PC-3 (cell line): ENCODE measurements around the gene DCP2. TPM values are rescaled to one million over a fixed set of nuclear protein-coding genes. Genes with fewer than 3 reads are reported as not detected.

Source experiments
- ATAC-seq: fragments of 200-7000 bp; cut with Tn5 transposase; 2 replicates; pipeline ENCODE4 v1.9.1; 2020; ENCODE audit warnings: mild to moderate bottlenecking, moderate library complexity
- BruUV-seq: library from RNA; stranded (reverse); fragments of 400-500 nt; replicated peaks from 2 replicates; lab custom pipeline; 2021; lab: Mats Ljungman, UMichigan
- CTCF ChIA-PET: fragments of 300-600 bp; sonication (Branson Sonifier 250); formaldehyde crosslinking; loops from one replicate; lab custom pipeline; 2022; ENCODE audit warnings: antibody characterized with exemption; lab: Charles Lee
- POLR2A ChIA-PET: fragments of 300-600 bp; sonication (Branson Sonifier 250); formaldehyde crosslinking; loops from one replicate; lab custom pipeline; 2022; ENCODE audit warnings: antibody characterized with exemption; ENCODE audit not compliant: unreplicated experiment; lab: Charles Lee
- DNase-seq: peaks from one replicate; pipeline ENCODE4 v3.0.0-alpha.2; 2015
- H2AFZ ChIP-seq: fragments of 300-600 bp; sonication (generic); 2 replicates; pipeline ENCODE4 v1.6.0; 2016; ENCODE audit warnings: antibody characterized with exemption, low read length
- H3F3A ChIP-seq: fragments of 300-600 bp; sonication (generic); one replicate; pipeline ENCODE4 v1.6.0; 2017; ENCODE audit warnings: antibody characterized with exemption, low read length, control low read depth, mild to moderate bottlenecking; ENCODE audit not compliant: unreplicated experiment
- H3K27ac ChIP-seq: fragments of 300-600 bp; sonication (generic); 2 replicates; pipeline ENCODE4 v1.5.1; 2016; ENCODE audit warnings: mild to moderate bottlenecking, low read length
- H3K27me3 ChIP-seq: fragments of 300-600 bp; sonication (generic); 2 replicates; pipeline ENCODE4 v1.6.1; 2016; ENCODE audit warnings: low read length, mixed read lengths
- H3K36me3 ChIP-seq: fragments of 300-600 bp; sonication (generic); 2 replicates; pipeline ENCODE4 v1.6.1; 2016; ENCODE audit warnings: low read depth, mixed run types, low read length, mixed read lengths
- H3K4me1 ChIP-seq: fragments of 300-600 bp; sonication (generic); 2 replicates; pipeline ENCODE4 v1.5.1; 2016; ENCODE audit warnings: low read length; ENCODE audit not compliant: insufficient read depth
- H3K4me2 ChIP-seq: fragments of 300-600 bp; sonication (generic); 2 replicates; pipeline ENCODE4 v1.6.0; 2016; ENCODE audit warnings: low read length
- H3K4me3 ChIP-seq: fragments of 300-600 bp; sonication (generic); 2 replicates; pipeline ENCODE4 v1.5.1; 2016; ENCODE audit warnings: mild to moderate bottlenecking, low read length, mixed read lengths
- H3K79me2 ChIP-seq: fragments of 300-600 bp; sonication (generic); 2 replicates; pipeline ENCODE4 v1.6.1; 2017; ENCODE audit warnings: low read length, mixed read lengths
- H3K9ac ChIP-seq: fragments of 300-600 bp; sonication (generic); 2 replicates; pipeline ENCODE4 v1.6.0; 2016; ENCODE audit warnings: mild to moderate bottlenecking, low read length
- H3K9me2 ChIP-seq: fragments of 300-600 bp; sonication (generic); replicated peaks from 2 replicates; pipeline ENCODE4 v1.6.1; 2016; ENCODE audit warnings: mixed run types, low read length, mixed read lengths
- H3K9me3 ChIP-seq: fragments of 300-600 bp; sonication (generic); 2 replicates; pipeline ENCODE4 v1.6.1; 2016; ENCODE audit warnings: low read length, mixed read lengths
- H4K20me1 ChIP-seq: fragments of 300-600 bp; sonication (generic); 2 replicates; pipeline ENCODE4 v1.6.1; 2016; ENCODE audit warnings: low read length, mixed read lengths
- EZH2 ChIP-seq: fragments of 300-600 bp; sonication (generic); IDR thresholded peaks from one replicate; pipeline ENCODE4 v1.6.1; 2017; ENCODE audit warnings: antibody characterized with exemption, mild to moderate bottlenecking, low read length; ENCODE audit not compliant: unreplicated experiment
- EZH2phosphoT487 ChIP-seq: fragments of 300-600 bp; sonication (generic); IDR thresholded peaks from 2 replicates; pipeline ENCODE4 v1.6.1; 2018; ENCODE audit warnings: mild to moderate bottlenecking, antibody characterized with exemption, low read length, borderline replicate concordance
- intact Hi-C: fragments of 100-400 bp; cut with micrococcal nuclease; formaldehyde crosslinking; loops from 2 replicates; pipeline ENCODE4 v1.9.0; 2023
- total RNA-seq: library from RNA; depleted of rRNA; stranded (reverse); fragments of >200 nt; gene quantifications from 2 replicates; pipeline ENCODE4 v1.2.3, GENCODE V29; 2014
- TF ChIP-seq, protein P1 (sequence below): fragments of 300-600 bp; sonication (generic); conservative IDR thresholded peaks from 2 replicates; pipeline ENCODE4 v1.5.1; 2017; ENCODE audit warnings: antibody characterized with exemption, low read depth, mild to moderate bottlenecking, low read length

DCP2 gene
- total RNA-seq, 1 experiment from 2014 or later: 33.6 TPM

DNA sequence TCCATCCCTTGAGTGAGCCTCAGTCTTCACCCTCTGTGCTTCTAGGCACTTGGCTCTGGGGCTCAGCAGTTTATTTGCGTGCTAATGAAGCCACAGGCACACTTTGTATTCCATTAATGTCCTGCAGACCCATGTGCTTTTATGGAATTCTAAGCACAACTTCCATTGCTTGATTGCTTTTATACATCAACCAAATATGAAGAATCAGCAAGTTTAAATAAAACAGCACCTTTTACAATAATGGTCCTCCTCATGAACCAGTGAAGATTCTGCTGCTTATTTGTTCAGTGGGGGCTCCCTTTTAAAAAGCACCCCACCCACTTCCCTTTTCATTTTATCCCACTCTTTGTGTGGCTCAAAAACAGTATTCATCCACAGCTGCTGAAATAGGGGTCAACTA is 60.2 kb downstream of the DCP2 start:
- no peak for ATAC-seq
- Histone ChIP-seq H3K4me3 (no peak overlapping the region), H3K79me2 (no peaks in the 10 kb centered on the region), H3K27me3 (no peaks in the 10 kb centered on the region), H2AFZ (no peak overlapping the region), H3K9me2 (no peaks in the 10 kb centered on the region), H3K27ac (no peak overlapping the region), H3K4me2 (no peak overlapping the region), H3K36me3 (no peaks in the 10 kb centered on the region), H3F3A (no peaks in the 10 kb centered on the region), H3K9me3 (no peaks in the 10 kb centered on the region), H4K20me1 (no peaks in the 10 kb centered on the region), H3K4me1 (peaks cover 18% of the 10 kb centered on the region), H3K9ac (no peak overlapping the region)
- TF ChIP-seq, protein P1, sequence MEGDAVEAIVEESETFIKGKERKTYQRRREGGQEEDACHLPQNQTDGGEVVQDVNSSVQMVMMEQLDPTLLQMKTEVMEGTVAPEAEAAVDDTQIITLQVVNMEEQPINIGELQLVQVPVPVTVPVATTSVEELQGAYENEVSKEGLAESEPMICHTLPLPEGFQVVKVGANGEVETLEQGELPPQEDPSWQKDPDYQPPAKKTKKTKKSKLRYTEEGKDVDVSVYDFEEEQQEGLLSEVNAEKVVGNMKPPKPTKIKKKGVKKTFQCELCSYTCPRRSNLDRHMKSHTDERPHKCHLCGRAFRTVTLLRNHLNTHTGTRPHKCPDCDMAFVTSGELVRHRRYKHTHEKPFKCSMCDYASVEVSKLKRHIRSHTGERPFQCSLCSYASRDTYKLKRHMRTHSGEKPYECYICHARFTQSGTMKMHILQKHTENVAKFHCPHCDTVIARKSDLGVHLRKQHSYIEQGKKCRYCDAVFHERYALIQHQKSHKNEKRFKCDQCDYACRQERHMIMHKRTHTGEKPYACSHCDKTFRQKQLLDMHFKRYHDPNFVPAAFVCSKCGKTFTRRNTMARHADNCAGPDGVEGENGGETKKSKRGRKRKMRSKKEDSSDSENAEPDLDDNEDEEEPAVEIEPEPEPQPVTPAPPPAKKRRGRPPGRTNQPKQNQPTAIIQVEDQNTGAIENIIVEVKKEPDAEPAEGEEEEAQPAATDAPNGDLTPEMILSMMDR: no peak
- no peak for TF ChIP-seq EZH2phosphoT487
- no peak for TF ChIP-seq EZH2
- DNase-seq: no peak
- CTCF ChIA-PET: no interaction called here
- intact Hi-C loops: no loop called here
- POLR2A ChIA-PET: no interaction called here
- BruUV-seq: no TSS peak

DNA sequence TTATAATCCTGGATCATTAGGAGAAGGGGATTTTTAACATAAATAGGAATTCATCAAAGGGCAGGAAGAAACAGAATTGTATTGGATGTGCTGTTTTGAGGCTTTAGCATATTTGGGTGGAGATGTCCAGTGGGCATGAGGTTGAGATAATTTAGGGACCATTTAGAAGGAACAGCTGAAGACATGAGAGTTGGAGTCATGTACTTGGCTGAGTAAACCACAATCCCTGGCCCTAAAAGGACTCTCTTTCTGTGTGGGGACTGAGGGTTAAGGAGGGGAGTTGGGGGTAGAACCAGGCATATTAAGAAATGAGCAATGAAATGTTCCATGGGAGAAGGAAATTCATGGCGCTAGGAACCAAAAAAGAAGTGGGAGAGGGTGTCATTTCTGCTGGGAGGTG is 61.5 kb downstream of the DCP2 start:
- intact Hi-C loops: loop anchor here (1.0 kb wide), 1 partner anchor 42 kb away; no protein-coding TSS in a partner anchor
- no TSS peak for BruUV-seq
- no peak for ATAC-seq
- Histone ChIP-seq H3K36me3 (no peaks in the 10 kb centered on the region), H3K9me2 (no peaks in the 10 kb centered on the region), H3K27me3 (no peaks in the 10 kb centered on the region), H4K20me1 (no peaks in the 10 kb centered on the region), H3K4me3 (no peak overlapping the region), H3K9ac (peak overlapping the region; percentile 22; the same call in 1 of the 2 replicates), H3K4me1 (peaks cover 18% of the 10 kb centered on the region), H3K79me2 (no peaks in the 10 kb centered on the region), H3F3A (no peaks in the 10 kb centered on the region), H3K27ac (peak overlapping the region; percentile 79), H3K9me3 (no peaks in the 10 kb centered on the region), H3K4me2 (peak overlapping the region; percentile 59), H2AFZ (peak overlapping the region; percentile 33; the same call in 1 of the 2 replicates)
- TF ChIP-seq, protein P1: no peak
- TF ChIP-seq EZH2phosphoT487: no peak
- TF ChIP-seq EZH2: no peak
- CTCF ChIA-PET: no interaction called here
- POLR2A ChIA-PET: no interaction called here
- DNase-seq: no peak

DNA sequence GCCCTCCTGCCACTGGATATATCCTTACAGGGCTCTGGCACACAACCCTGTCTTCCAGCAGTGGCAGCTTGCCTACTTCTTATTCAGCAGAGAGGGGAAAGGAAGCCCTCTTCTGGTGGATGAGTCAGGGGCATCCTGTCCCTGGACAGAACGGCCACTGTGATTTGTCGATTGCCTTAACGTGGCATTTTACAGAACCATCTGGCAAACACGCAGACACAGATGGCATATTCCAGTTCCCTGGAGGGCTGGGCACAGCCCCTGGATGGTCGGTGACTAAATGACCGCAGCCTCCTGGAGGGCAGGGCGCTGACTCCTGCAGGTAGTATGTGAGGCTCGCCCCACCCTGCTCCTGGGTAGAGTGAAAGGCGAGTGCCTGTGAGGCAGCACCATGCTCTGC is 62.1 kb downstream of the DCP2 start:
- ChIA-PET POLR2A (no interaction called here), CTCF (no interaction called here)
- Histone ChIP-seq H3F3A (no peaks in the 10 kb centered on the region), H3K9ac (no peak overlapping the region), H3K27ac (peak overlapping the region; percentile 79), H3K4me1 (peaks cover 18% of the 10 kb centered on the region), H3K27me3 (no peaks in the 10 kb centered on the region), H3K4me2 (peak overlapping the region; percentile 59), H3K9me2 (no peaks in the 10 kb centered on the region), H3K36me3 (no peaks in the 10 kb centered on the region), H3K4me3 (no peak overlapping the region), H3K79me2 (no peaks in the 10 kb centered on the region), H2AFZ (peak overlapping the region; percentile 33; the same call in 1 of the 2 replicates), H3K9me3 (no peaks in the 10 kb centered on the region), H4K20me1 (no peaks in the 10 kb centered on the region)
- ATAC-seq (peak; percentile 85), DNase-seq (peak; percentile 94)
- BruUV-seq: no TSS peak
- TF ChIP-seq EZH2: no peak
- TF ChIP-seq, protein P1: peak; percentile 51
- TF ChIP-seq EZH2phosphoT487: no peak
- intact Hi-C loops: loop anchor here (1.0 kb wide), 1 partner anchor 42 kb away; no protein-coding TSS in a partner anchor
